HepG2 (cell line): ENCODE results near the gene CRADD. TPM values are rescaled to one million over a fixed set of nuclear protein-coding genes. Genes with fewer than 3 reads are reported as not detected.

Source experiments
- ATAC-seq: fragments of 200-7000 bp; cut with Tn5 transposase; 3 replicates; pipeline ENCODE4 v1.9.1; 2020; ENCODE audit warnings: mild to moderate bottlenecking, moderate library complexity
- BruUV-seq: library from RNA; stranded (reverse); fragments of 400-500 nt; replicated peaks from 2 replicates; lab custom pipeline; 2021; lab: Mats Ljungman, UMichigan
- CTCF ChIA-PET: fragments of 300-600 bp; formaldehyde crosslinking; extraction: SDS; loops from one replicate; lab custom pipeline; 2021; ENCODE audit warnings: low total read pairs, inconsistent platforms, low intra/inter-chr PET ratio; lab: Yijun Ruan, JAX
- POLR2A ChIA-PET: fragments of 350-600 bp; sonication (Branson Sonifier 250); formaldehyde crosslinking; loops from one replicate; lab custom pipeline; 2020; ENCODE audit warnings: antibody characterized with exemption, inconsistent platforms; lab: Yijun Ruan, JAX
- DNase-seq: peaks from one replicate; pipeline ENCODE4 v3.0.0-alpha.2; 2015; ENCODE audit warnings: low spot score
- FAIRE-seq: peaks from 3 replicates; lab custom pipeline; 2011; peaks lifted over from hg19 to GRCh38; lab: Jason Lieb, UNC
- H2AFZ ChIP-seq: one replicate; pipeline ENCODE4 v1.6.1; 2011; ENCODE audit warnings: low read length, inconsistent platforms
- H3K27ac ChIP-seq: fragments of 300-600 bp; 3 replicates; pipeline ENCODE4 v1.8.0; 2011; ENCODE audit warnings: mixed run types, mild to moderate bottlenecking, mixed read lengths, low read length, inconsistent platforms; ENCODE audit not compliant: insufficient read depth; ENCODE audit errors: extremely low read length
- H3K27me3 ChIP-seq, 2 experiments: fragments of 200-600 bp in 1 of 2; 2 replicates in 1 of 2; 3 replicates in 1 of 2; pipeline versions ENCODE4 v1.6.0 to v1.8.0; 2011; ENCODE audit warnings: low read length in 2 of 2, mild to moderate bottlenecking in 2 of 2, moderate library complexity in 2 of 2, inconsistent platforms in 1 of 2; ENCODE audit not compliant: insufficient read depth in 2 of 2, control insufficient read depth in 1 of 2
- H3K36me3 ChIP-seq, 2 experiments: fragments of 200-600 bp in 1 of 2; replicated peaks in 1 of 2; 2 replicates in 1 of 2; 3 replicates in 1 of 2; pipeline versions ENCODE4 v1.5.1 to v1.8.0; 2011; ENCODE audit warnings: low read length in 2 of 2, inconsistent platforms in 1 of 2; ENCODE audit not compliant: insufficient read depth in 2 of 2, control insufficient read depth in 1 of 2
- H3K4me1 ChIP-seq: 2 replicates; pipeline ENCODE4 v1.5.1; 2012; ENCODE audit warnings: low read length, inconsistent platforms; ENCODE audit not compliant: insufficient read depth
- H3K4me2 ChIP-seq: 2 replicates; pipeline ENCODE4 v1.6.0; 2011; ENCODE audit warnings: low read depth, low read length, inconsistent platforms
- H3K4me3 ChIP-seq, 3 experiments: fragments of 200-600 bp in 1 of 3; sonication (generic), shearing (Covaris generic) in 1 of 3; replicated peaks in 1 of 3; 2 replicates each; pipeline ENCODE4 v1.5.1; 2011 to 2016; ENCODE audit warnings: low read length in 3 of 3, inconsistent platforms in 2 of 3, low read depth in 2 of 3, mild to moderate bottlenecking in 2 of 3, control low read depth in 1 of 3, mixed read lengths in 1 of 3; ENCODE audit not compliant: insufficient read depth in 1 of 3
- H3K79me2 ChIP-seq: one replicate; pipeline ENCODE4 v1.6.1; 2011; ENCODE audit warnings: low read length, inconsistent platforms; ENCODE audit not compliant: insufficient read depth
- H3K9ac ChIP-seq: 2 replicates; pipeline ENCODE4 v1.6.0; 2011; ENCODE audit warnings: mild to moderate bottlenecking, low read depth, low read length, inconsistent platforms; ENCODE audit not compliant: insufficient read depth
- H3K9me3 ChIP-seq: 2 replicates; pipeline ENCODE4 v1.5.1; 2012; ENCODE audit warnings: mild to moderate bottlenecking, low read length
- H4K20me1 ChIP-seq: 2 replicates; pipeline ENCODE4 v1.6.0; 2011; ENCODE audit warnings: inconsistent platforms, mild to moderate bottlenecking, low read length, moderate library complexity; ENCODE audit not compliant: insufficient read depth
- AHR ChIP-seq: IDR thresholded peaks from 2 replicates; pipeline ENCODE4 v1.6.1; 2018; ENCODE audit warnings: missing genetic modification reagents, missing compliant biosample characterization
- CERS6 ChIP-seq: sonication (generic); formaldehyde crosslinking; IDR thresholded peaks from 2 replicates; pipeline ENCODE4 v1.5.0; 2020; ENCODE audit warnings: missing genetic modification reagents
- FOSL2 ChIP-seq: sonication (generic); formaldehyde crosslinking; IDR thresholded peaks from 2 replicates; pipeline ENCODE4 v1.4.0; 2020; ENCODE audit warnings: missing genetic modification reagents
- FOXM1 ChIP-seq: sonication (generic); formaldehyde crosslinking; IDR thresholded peaks from 2 replicates; pipeline ENCODE4 v1.5.0; 2020; ENCODE audit warnings: missing genetic modification reagents
- FUBP1 ChIP-seq: sonication (generic); formaldehyde crosslinking; IDR thresholded peaks from 2 replicates; pipeline ENCODE4 v1.5.1; 2020; ENCODE audit warnings: missing genetic modification reagents, mild to moderate bottlenecking, borderline replicate concordance
- MIER3 ChIP-seq: IDR thresholded peaks from 2 replicates; pipeline ENCODE4 v1.6.1; 2016; ENCODE audit warnings: missing compliant biosample characterization, borderline replicate concordance
- PCBP2 ChIP-seq: fragments of 200-400 bp; formaldehyde crosslinking; optimal IDR thresholded peaks from 2 replicates; pipeline ENCODE3; 2018; ENCODE audit warnings: low read length, low read depth; ENCODE audit not compliant: poor library complexity, severe bottlenecking
- RARG ChIP-seq: sonication (generic); formaldehyde crosslinking; IDR thresholded peaks from 2 replicates; pipeline ENCODE4 v1.4.0; 2020; ENCODE audit warnings: low read depth, mild to moderate bottlenecking, missing genetic modification reagents
- SOX6 ChIP-seq, 2 experiments: fragments of 450-650 bp in 1 of 2; sonication (generic) in 1 of 2; formaldehyde crosslinking in 1 of 2; IDR thresholded peaks; 2 replicates each; pipeline versions ENCODE4 v1.4.0 to v1.6.1; 2017 to 2020; ENCODE audit warnings: antibody characterized with exemption in 1 of 2, mild to moderate bottlenecking in 1 of 2, missing genetic modification reagents in 1 of 2
- SPEN ChIP-seq: sonication (generic); formaldehyde crosslinking; IDR thresholded peaks from 2 replicates; pipeline ENCODE4 v1.5.1; 2020; ENCODE audit warnings: low read depth, mild to moderate bottlenecking, missing genetic modification reagents
- THAP8 ChIP-seq: sonication (generic); formaldehyde crosslinking; IDR thresholded peaks from 2 replicates; pipeline ENCODE4 v1.5.1; 2020; ENCODE audit warnings: missing genetic modification reagents, mild to moderate bottlenecking, borderline replicate concordance
- THRA ChIP-seq: sonication (generic); formaldehyde crosslinking; IDR thresholded peaks from 2 replicates; pipeline ENCODE4 v1.4.0; 2020; ENCODE audit warnings: missing genetic modification reagents, borderline replicate concordance
- ZEB1 ChIP-seq: IDR thresholded peaks from 2 replicates; pipeline ENCODE4 v1.6.1; 2012; ENCODE audit warnings: mild to moderate bottlenecking, low read depth, inconsistent platforms; ENCODE audit not compliant: insufficient replicate concordance
- ZNF558 ChIP-seq: sonication (generic); formaldehyde crosslinking; IDR thresholded peaks from 2 replicates; pipeline ENCODE4 v1.9.0; 2022; ENCODE audit warnings: mild to moderate bottlenecking, missing genetic modification reagents, borderline replicate concordance
- ZNF629 ChIP-seq: sonication (generic); formaldehyde crosslinking; conservative IDR thresholded peaks from 2 replicates; pipeline ENCODE4 v1.5.0; 2020; ENCODE audit warnings: missing genetic modification reagents
- ZNF766 ChIP-seq: sonication (generic); formaldehyde crosslinking; IDR thresholded peaks from 2 replicates; pipeline ENCODE4 v1.5.0; 2020; ENCODE audit warnings: missing genetic modification reagents, borderline replicate concordance
- WGBS: methylation state at CpG from one replicate; pipeline ENCODE4 v1.1.6; 2017; ENCODE audit warnings: low lambda C conversion rate; 5-methylcytosine and 5-hydroxymethylcytosine counted together
- in situ Hi-C: cut with HindIII; loops from 2 replicates; pipeline ENCODE4 v1.10.0; 2017; ENCODE audit warnings: low pct_unique_long_range_greater_than_20kb; ENCODE audit not compliant: extremely low pct_ligation_motif_present
- intact Hi-C: fragments of 100-400 bp; cut with micrococcal nuclease; formaldehyde crosslinking; loops from one replicate; pipeline ENCODE4 v1.10.0; 2022; ENCODE audit not compliant: unreplicated experiment
- polyA plus RNA-seq, 8 experiments: library from polyadenylated mRNA; depleted of rRNA in 3 of 8; stranded (reverse) in 7 of 8; unstranded in 1 of 8; fragments of >200 nt; fragmentation: Illumina TruSeq in 4 of 8; extraction: Trizol in 4 of 8; gene quantifications; 2 replicates each; pipeline versions ENCODE4 v1.2.1 to v1.2.3, GENCODE V29; 2011 to 2016; ENCODE audit warnings: low read depth in 4 of 8, missing spikeins in 1 of 8, mixed read lengths in 1 of 8; ENCODE audit not compliant: insufficient read depth in 1 of 8
- total RNA-seq, 5 experiments: library from RNA; depleted of rRNA; stranded (reverse); fragments of >200 nt; fragmentation: Illumina TruSeq; extraction: Trizol; gene quantifications; 2 replicates each; pipeline ENCODE4 v1.2.3, GENCODE V29; 2016; ENCODE audit warnings: low read depth in 1 of 5

CRADD gene
- total and polyA plus RNA-seq, 2 of the 13 experiments (the other 11 are each of a cell fraction or from before 2014, with no cell fraction given): 12.4 to 18.8 TPM

- no peak for TF ChIP-seq THRA
- no peak for TF ChIP-seq SPEN
- no peak for TF ChIP-seq ZNF629
- TF ChIP-seq ZEB1: no peak
- no peak for TF ChIP-seq ZNF766
- TF ChIP-seq AHR (CRISPR knock-in tag): no peak
- TF ChIP-seq RARG (CRISPR knock-in tag): no peak
- no peak for TF ChIP-seq FOXM1 (CRISPR knock-in tag)
Measured at GRCh38 chr12:93848523-93849101, 171.4 kb downstream of the CRADD start (continued).

- H3K4me2 ChIP-seq: no peak overlapping the region
- ChIA-PET CTCF (no interaction called here), POLR2A (no interaction called here)
- H2AFZ ChIP-seq: no peak overlapping the region
- TF ChIP-seq FOSL2 (no peak), SOX6 (IDR thresholded peaks at IDR 0.05) (no peak), SOX6 (CRISPR knock-in tag; IDR thresholded peaks at IDR 0.05) (no peak), MIER3 (CRISPR knock-in tag) (no peak), ZNF558 (CRISPR knock-in tag) (no peak), PCBP2 (no peak), CERS6 (CRISPR knock-in tag) (no peak), THAP8 (CRISPR knock-in tag) (no peak), FUBP1 (CRISPR knock-in tag) (no peak)
- no peak overlapping the region for H3K27ac ChIP-seq
- H3K4me1 ChIP-seq: no peaks in the 10 kb centered on the region
- intact Hi-C loops (no loop called here), in situ Hi-C loops (no loop called here)
- no peak overlapping the region for H3K4me3 ChIP-seq
- 98% methylated on average over 12 of the region's 15 CpGs for WGBS
- FAIRE-seq (no peak), ATAC-seq (no peak), DNase-seq (no peak)
- H3K79me2 ChIP-seq: no peaks in the 10 kb centered on the region
- H3K36me3 ChIP-seq: no peaks in the 10 kb centered on the region; a peak in 1 of 5 replicates
- no peaks in the 10 kb centered on the region for H4K20me1 ChIP-seq
- BruUV-seq: no TSS peak
- no peak overlapping the region for H3K9ac ChIP-seq
- H3K9me3 ChIP-seq: no peaks in the 10 kb centered on the region
- no peaks in the 10 kb centered on the region for H3K27me3 ChIP-seq
Measured at GRCh38 chr12:93849946-93850345, 172.8 kb downstream of the CRADD start.
